ENCODE measurements around the gene CLMN.

Gene CLMN, protein sequence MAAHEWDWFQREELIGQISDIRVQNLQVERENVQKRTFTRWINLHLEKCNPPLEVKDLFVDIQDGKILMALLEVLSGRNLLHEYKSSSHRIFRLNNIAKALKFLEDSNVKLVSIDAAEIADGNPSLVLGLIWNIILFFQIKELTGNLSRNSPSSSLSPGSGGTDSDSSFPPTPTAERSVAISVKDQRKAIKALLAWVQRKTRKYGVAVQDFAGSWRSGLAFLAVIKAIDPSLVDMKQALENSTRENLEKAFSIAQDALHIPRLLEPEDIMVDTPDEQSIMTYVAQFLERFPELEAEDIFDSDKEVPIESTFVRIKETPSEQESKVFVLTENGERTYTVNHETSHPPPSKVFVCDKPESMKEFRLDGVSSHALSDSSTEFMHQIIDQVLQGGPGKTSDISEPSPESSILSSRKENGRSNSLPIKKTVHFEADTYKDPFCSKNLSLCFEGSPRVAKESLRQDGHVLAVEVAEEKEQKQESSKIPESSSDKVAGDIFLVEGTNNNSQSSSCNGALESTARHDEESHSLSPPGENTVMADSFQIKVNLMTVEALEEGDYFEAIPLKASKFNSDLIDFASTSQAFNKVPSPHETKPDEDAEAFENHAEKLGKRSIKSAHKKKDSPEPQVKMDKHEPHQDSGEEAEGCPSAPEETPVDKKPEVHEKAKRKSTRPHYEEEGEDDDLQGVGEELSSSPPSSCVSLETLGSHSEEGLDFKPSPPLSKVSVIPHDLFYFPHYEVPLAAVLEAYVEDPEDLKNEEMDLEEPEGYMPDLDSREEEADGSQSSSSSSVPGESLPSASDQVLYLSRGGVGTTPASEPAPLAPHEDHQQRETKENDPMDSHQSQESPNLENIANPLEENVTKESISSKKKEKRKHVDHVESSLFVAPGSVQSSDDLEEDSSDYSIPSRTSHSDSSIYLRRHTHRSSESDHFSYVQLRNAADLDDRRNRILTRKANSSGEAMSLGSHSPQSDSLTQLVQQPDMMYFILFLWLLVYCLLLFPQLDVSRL

DNA sequence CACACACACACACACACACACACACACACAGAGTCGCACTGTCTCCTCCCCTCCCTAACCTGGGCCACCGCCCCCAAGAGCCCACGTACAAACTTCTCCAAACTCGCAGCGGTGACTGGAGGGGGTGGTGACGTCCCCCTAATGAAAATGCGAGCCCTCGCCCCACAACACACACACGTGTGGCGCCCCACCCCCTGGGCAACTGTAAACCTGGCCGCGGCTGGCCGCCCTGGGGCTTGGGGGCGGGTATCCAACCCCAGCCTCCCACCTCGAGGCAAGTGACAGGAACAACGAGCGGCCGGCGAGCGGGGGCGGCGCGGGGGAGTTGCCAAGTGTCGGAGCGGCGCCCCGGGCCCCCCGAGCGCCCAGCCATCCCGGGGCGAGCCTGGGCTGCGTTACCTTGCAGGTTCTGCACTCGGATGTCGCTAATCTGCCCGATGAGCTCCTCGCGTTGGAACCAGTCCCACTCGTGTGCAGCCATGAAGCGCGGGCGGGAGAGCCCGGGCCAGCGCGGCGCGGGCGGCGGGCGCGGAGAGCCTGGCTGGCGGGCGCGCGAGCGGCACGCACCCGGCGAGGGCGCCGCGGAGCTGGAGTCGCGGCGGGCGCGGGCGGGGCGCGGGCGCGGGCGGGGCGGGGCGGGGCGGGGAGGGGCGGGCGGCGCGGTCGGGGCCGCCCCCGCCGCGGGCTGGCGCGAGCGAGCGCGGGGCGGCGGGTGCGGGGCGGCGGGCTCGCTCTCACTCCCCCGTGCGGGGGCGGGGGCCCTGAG lies at the start of gene CLMN:
TSS of gene CLMN (minus strand) at position 597 of the 766 bp plus-strand sequence. CDS start at position 481, 116 bp downstream.
- DNase-seq, result peak; percentile 73

DNA sequence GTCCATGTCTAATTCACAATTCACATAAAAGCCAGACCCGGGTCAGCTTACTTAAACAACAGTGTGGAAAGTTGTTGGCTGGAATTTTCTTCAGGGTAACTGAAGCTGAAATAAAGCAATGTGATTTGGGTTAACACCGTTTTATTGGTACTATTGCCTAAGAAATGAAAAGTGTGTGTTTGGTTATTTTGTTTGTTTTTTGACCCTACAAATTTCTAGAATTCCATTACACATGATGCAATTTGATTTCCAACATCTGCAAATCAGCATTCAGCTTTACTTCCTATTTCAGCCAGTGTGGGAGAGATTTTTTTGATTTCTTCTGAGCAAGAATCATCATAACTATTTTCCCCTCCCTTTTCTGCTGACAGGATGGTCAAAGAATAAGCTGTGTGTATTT lies 45.7 kb upstream of the CLMN start:
- no peak for DNase-seq

DNA sequence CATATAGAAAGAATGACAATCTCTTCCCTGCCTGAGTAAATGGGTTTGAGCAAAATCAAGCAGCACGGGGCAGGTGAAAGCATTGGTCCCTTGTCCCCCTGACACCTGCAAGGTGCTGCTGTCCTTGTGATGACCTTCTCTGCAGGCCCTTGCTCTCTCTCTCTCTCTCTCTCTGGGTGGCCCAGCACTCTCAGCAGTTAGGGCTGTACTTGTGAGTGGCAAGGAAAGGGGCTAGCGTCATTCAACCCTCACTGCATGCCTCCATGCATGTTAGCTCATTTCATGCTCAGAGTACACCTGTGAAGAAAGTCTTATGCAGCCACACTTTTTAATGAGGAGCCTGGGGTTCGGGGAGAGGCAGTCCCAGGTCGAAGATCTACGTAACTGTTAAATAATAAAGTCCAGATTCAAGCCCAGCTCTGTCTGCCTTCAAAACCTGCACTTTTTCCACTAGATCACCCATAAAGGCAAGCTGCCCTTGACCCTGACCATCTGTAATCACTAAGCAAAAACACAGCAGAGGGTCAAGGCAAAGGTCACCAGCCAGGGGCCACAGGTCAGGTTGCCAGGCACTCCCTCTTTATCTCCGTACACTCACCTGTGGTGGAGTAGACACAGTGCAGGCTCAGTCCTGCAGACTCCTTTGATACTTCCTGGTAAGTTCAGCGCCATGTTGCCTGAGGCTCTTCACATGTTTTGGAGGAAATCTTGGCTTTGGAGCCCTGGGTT lies 44.9 kb upstream of the CLMN start:
- DNase-seq, result no peak

DNA sequence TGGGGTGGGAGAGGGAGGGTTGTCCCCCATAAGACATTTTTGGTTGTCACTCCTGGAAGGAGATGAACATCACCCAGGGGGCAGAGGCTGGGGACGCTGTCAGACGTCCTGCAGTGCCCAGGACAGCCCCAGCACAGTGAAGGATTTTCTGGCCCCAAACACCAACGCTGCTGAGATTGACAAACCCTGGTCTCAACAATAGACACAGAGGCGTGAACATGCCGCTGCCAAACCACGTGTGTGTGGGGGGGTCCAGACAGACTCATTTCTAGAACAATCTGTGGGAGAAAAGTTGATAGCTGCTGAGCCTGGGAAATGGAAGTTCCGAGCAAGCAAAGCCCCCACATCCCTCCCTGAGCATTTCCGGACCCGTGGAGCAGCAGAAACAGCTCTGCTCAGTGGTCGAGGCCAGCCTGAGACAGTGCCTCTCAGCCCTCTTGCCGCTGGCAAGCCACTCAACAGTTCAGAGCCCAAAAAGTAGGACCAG lies 43.8 kb upstream of the CLMN start:
- no peak for DNase-seq

DNA sequence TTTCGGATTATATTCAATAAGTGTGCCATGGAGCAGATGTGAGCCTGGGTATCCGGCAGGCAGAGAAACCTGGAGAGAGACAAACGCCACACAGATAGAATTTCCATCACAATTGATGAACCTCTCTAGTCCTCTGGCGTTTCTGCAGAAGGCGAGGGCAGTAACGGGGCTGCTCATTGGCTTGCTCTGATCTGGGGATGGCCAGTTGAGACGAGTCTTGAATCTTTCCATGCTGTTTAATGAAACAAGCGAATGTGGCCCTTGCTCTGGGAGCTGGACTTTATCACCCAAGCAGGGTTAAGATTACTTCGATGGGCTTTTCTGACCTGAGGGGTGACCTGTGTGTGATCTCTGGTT lies 42.4 kb upstream of the CLMN start:
- no peak for DNase-seq

DNA sequence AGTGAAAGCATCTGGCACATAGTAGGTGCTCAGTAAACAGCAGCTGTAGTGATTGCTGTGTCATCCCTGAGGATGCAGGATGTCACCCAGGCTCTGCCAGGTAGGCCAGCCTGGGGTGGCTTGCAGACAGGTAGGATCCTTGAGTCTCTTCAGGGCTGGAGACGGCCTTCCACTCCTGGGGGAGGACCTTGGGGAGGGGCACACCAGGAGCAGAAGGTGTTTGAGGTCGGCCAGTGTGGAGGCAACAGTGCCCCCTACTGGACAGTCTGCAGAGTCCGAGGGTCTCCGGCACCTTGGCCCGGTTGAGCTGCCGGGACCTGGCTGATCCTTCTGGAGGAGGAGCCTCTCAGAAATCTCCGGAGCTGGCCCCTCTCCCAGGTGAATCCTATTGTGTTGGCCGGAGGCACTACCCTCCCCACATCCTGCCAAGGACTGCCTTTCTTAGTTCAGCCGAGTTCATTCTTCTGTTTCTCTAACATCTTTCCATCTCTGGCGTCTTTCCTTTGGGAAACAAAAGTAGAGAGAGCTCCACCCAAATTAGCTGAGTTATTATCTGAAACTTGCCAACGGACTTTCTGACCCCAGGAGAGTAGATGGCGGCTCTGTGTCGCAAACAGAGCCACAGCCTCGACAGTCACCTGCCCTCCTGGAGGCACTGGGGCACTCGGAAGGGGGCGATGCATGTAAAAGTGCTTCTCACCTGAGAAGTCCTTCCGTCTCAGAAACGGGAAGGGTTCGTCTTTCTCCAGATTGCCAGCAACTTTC lies 41.8 kb upstream of the CLMN start:
- peak; percentile 52 for DNase-seq

DNA sequence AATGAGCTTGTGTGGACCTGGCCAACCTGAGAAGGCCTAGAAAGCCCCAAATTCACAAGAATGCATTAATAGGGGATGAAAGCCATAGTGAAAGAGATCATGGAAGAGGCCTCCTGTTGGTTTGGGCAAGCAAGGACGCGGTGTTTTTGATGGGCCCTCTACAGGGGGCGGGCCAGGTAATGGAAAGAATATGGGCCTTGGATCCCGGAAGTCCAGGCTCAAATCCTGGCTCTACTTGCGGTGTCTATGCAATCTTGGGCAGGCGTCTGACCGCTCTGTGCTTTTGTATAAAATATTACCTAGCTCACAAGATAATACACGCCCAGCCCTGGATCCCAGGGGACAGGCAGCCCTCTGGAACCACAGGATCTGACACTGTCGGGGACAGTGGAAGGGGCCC lies 41.1 kb upstream of the CLMN start:
- DNase-seq, result no peak

DNA sequence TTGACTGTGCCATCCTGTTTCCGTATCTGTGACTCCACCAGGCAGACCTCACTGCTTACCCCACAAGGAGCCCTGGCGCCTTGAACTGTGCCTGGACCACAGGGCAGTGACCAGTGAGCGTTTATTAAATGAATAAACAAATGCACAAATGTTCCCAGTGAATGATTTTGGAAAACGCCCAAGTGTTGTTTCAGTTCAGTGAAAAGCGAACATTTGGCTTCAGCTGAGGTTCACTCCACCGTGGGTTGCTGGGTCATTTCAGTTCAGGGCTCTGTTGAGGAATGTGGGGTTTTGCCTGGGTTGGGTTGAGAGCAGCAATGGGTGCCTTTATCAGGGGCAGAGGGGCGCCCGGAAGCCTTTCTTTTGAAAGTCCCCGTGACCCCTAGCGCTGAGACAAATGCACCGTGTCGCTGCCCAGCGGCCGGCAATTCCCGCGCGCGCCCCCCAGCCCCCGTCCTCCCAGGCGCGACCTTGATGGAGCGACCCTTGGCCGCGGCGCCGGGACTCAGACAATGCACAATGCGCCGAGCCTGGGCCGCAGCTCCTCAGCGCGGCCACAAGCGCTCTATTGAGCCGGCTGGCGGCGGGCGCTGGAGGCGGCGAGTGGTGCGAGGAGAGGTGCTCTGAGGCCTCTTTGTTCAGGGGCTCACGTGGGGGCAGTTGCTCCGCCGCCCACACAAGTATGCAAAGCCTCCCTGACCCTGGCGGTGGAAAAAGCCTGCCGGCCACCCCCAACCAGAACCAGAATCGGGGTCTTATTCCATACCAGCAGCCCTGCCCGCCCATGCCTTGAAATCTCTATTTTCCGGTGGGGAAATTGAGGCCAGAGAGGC lies 40.5 kb upstream of the CLMN start:
- no peak for DNase-seq

DNA sequence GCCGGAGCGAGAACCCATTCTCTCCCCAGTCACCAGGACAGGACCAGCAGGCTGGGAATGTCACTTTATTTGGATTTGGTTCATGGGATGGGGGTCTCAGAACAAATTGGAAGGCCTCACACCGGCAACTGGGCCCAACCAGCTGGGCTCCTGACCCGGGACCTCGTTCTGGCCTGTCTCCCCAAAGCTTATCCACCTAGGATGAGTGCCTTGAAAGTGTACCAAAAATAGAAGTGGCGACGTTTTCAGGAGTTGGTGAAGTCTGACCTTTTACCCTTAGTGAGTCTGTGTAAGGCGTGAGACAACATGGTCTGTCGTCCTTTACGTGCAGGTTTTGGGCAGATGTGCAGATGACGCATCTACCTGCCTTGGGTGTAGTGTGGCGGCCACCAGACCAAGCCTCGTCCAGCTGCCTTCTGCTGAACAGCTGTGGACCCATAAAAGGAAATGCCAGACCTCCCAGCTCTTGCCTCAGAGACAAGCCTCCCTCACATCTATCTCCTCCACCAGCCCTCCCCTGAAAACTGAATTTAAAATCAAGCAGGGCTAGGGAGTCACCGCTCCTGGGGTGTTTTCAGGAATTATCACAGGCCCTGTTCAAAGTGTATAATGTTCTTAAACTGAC lies 36.6 kb upstream of the CLMN start:
- DNase-seq, result peak; percentile 21

DNA sequence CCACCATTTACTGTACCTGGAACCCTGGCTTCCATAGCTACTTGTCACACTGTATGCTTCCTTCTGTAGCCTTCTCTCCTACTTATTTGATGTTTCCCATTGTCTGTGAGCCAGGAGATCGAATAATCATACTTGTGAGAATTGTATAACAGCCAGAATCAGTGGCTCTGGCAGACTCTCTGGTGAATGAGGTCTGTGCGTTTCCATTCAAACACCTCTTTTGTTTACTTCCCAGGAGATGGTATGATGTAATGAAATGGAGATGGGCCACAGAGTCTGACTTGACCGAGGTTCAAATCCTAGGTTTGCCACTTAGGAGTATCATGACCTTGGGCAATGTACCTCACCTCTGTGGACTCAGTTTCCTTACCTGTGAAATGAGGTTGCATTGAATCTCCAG lies 35.7 kb upstream of the CLMN start:
- no peak for DNase-seq

DNA sequence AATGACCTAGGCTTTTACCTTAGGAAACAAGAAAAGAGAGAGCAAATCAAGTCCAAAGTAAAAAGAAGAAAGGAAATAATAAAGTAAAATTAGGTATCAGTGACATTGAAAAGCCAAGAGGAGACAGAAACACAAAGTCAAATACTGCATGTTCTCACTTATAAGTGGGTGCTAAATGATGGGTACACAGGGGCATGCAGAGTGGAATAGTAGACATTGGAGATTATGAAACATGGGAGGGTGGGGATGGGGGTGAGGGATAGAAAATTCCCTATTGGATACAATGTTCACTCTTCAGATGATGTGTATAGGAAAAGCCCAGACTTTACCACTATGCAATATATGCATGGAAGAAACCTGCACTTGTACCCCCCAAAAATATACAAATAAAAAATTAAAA lies 35.1 kb upstream of the CLMN start:
- no peak for DNase-seq

DNA sequence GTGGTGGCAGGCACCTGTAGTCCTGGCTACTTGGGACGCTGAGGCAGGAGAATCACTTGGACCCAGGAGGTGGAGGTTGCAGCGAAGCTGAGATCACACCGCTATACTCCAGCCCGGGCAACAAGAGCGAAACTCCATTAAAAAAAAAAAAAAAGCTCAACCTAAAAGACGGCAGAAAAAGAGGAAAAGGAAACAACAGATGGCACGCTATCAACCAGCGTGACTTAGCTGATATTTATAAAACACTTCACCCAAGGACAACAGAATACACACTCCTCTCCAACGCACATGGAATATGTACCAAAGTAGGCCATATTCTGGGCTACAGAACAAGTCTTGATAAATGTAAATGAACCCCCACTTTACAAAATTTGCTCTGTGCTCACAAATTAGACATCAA lies 34.0 kb upstream of the CLMN start:
- no peak for DNase-seq

DNA sequence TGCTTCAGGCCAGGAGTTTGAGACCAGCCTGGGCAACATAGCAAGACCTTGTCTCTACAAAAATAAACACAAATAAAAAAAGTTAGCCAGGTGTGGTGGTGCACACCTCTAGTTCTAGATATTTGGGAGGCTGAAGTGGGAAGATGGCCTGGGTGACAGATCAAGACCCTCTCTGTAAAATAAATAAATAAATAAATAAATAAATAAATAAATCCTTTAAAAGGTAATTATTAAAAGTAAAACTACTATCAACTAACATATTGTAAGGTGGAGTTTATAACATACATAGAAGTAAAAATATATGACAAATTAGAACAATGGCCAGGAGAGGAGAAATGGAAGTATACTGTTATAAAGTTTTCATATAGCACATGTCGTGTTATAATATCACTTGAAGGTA lies 33.3 kb upstream of the CLMN start:
- no peak for DNase-seq

DNA sequence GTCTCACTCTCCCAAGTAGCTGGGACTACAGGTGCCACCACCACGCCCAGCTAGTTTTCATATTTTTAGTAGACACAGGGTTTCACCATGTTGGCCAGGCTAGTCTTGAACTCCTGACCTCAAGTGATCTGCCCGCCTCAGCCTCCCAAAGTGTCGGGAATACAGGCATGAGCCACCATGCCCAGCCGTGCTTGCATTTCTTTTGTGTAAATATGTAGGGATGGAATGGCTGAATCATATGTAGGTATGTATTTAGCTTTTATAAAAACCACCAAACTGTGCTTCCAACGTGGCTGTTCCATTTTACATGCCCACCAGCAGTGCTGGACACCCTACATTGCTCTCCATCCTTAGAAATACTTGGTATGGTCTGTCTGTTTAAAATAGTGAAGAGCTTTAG lies 32.8 kb upstream of the CLMN start:
- no peak for DNase-seq

DNA sequence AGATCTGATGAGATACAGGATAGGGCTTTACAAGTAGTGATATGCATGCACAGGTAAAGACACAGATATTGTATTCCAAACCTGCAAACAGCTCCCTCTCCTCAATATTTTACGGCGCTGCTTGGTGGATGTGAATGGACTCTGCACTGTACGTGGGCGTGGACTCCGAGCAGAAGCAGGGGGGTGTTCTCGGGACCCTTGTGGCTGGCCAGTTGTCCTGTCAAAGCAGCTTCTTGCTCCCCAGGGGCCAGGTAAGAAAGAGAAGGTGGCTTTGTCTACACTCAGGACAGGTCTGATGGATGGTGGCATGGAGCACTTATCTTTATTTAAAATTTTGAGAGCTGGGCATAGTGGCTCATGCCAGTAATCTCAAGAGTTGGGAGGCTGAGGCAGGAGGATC lies 29.5 kb upstream of the CLMN start:
- no peak for DNase-seq

DNA sequence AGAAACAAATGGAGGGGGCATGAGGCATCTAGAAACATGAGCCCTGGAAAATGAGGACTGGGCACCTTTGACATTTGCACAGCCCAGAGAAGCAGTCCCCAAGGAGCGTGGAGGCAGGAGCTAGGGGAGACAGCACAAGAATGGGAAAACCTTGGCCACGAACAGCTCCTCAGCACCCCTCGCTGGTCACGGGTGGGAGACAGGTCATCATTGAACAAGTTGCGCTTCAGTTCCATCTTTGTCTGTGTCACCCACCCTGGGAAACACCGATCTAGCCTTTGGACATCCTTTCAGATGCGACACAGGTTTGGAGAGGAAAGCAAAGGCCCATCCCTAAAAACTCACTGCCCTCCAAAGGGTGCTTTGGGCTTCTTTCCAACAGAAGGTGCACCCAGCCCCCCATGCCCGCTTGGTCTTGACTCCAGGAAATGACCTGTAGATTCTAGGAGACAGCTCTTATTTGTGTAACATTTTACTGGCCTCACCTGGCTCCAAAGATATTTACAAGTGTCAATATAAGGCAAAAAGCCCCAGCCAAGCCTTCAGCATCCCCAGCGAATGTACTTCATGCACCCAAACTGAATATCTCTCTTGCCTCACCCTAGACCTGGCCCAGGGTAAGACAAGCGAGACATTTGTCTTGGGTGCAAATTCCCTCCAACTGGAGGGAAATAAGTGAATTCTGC lies 28.8 kb upstream of the CLMN start:
- DNase-seq, result no peak

DNA sequence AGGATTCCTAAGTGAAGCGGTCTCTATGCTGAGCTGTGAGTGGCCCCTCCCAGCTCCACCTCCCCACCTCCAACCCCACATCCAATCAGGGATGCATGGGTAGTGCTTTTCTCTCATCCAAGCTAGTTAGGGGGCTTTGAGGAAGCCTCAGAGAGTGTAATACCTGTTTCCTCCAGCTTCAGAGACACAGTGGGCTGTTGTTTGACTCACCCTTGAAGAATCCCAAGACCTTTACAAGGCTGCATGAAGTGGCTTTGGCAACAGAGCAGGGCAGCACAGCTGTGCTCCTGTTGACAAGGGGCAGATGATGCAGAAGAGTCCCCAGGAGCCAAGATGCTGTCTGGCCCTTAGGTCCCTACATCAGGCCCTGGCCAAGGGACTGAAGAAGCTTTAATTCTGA lies 27.1 kb upstream of the CLMN start:
- no peak for DNase-seq

DNA sequence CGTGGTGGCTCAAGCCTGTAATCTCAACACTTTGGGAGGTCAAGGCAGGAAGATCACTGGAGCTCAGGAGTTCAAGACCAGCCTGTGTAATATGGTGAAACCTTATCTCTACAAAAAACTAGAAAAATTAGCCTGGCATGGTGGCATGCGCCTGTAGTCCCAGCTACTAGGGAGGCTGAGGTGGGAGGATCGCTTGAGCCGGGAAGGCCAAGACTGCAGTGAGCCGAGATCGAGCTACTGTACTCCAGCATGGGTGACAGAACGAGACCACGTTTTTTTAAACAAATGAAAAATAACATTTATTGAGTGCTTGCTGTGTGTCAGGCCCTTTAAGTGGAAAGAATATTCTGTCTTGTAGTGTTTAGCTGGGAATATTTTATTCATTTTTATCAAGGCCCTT lies 26.6 kb upstream of the CLMN start:
- DNase-seq, result no peak

DNA sequence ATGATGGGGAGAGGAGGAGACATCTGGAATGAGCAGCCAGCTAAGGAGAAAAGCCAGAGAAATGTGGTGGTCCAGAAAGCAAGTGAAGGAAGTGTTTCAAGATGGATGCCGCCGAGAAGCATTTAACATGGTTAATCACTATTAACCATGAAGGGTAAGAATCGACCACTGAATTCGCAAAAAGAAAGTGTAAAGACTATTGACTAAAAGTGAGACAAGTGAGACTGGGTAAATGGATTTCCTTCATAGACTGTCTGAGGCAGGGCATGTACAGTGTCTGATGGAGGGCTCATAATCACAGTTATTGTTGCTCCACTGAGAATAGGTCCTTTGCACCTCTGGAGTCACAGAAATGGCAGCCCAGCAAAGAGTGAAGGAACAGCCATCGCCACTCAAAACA lies 25.3 kb upstream of the CLMN start:
- no peak for DNase-seq

DNA sequence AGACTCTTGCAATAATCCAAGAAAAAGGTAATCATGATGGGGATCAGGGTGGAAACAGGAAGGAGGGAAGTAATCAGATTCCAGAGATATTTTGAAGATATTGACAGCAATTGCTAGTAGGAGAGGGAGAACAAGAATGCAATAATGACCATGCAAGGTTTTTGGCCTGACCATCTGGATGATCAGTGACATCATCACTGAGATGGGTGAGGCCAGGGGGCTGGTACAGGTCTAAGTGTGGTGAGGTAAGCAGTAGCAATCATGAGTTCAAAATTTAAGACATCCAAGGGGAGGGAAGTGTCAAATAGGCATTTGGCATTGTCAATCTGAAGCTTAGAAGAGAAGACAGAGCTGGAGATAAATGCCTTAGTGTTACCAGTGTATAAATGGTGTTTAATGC lies 24.8 kb upstream of the CLMN start:
- no peak for DNase-seq
